HL-60/S4 treated with retinoic acid at 250 ng/mL for 4 days and 3 days (cell line): ENCODE results near the gene CDH8.
"Not testable (repeated sequence)": the region's sequence is repeated elsewhere in the genome, so short reads cannot be mapped to it uniquely, and the experiment has no call there.

ENCODE experiments used
- in situ Hi-C: fragments of 300-500 bp; cut with MboI; formaldehyde crosslinking; loops from 2 replicates; pipeline ENCODE4 v1.7.0; 2022; ENCODE audit warnings: low sequenced_read_pairs

CDH8 gene

GRCh38 chr16:61797961-61798507 lies 238.2 kb downstream of the CDH8 start:
- in situ Hi-C loops: no loop called here

GRCh38 chr16:61797296-61797795 lies 238.9 kb downstream of the CDH8 start:
- in situ Hi-C loops: no loop called here

GRCh38 chr16:61792194-61792909 lies 243.9 kb downstream of the CDH8 start:
- in situ Hi-C loops: no loop called here

- in situ Hi-C loops: no loop called here
Observed at GRCh38 chr16:61791464-61791863, 244.8 kb downstream of the CDH8 start.

- in situ Hi-C loops: not testable (repeated sequence)
Observed at GRCh38 chr16:61781855-61782254, 254.4 kb downstream of the CDH8 start.

GRCh38 chr16:61780161-61780560 lies 256.1 kb downstream of the CDH8 start:
- in situ Hi-C loops: no loop called here

- in situ Hi-C loops: no loop called here
Observed at GRCh38 chr16:61770301-61770700, 265.9 kb downstream of the CDH8 start.

GRCh38 chr16:61763991-61764390 lies 272.2 kb downstream of the CDH8 start:
- in situ Hi-C loops: no loop called here

- in situ Hi-C loops: no loop called here
Observed at GRCh38 chr16:61763013-61763412, 273.2 kb downstream of the CDH8 start.

- in situ Hi-C loops: no loop called here
Observed at GRCh38 chr16:61730997-61731396, 305.2 kb downstream of the CDH8 start.

- in situ Hi-C loops: no loop called here
Observed at GRCh38 chr16:61726701-61727100, 309.5 kb downstream of the CDH8 start.

- in situ Hi-C loops: no loop called here
Observed at GRCh38 chr16:61726125-61726524, 310.1 kb downstream of the CDH8 start.

GRCh38 chr16:61721544-61721943 lies 314.7 kb downstream of the CDH8 start:
- in situ Hi-C loops: no loop called here

GRCh38 chr16:61715393-61715792 lies 320.8 kb downstream of the CDH8 start:
- in situ Hi-C loops: no loop called here

GRCh38 chr16:61713787-61714186 lies 322.5 kb downstream of the CDH8 start:
- in situ Hi-C loops: no loop called here

GRCh38 chr16:61699640-61700039 lies 336.6 kb downstream of the CDH8 start:
- in situ Hi-C loops: not testable (repeated sequence)

GRCh38 chr16:61684541-61684940 lies 351.7 kb downstream of the CDH8 start:
- in situ Hi-C loops: no loop called here

- in situ Hi-C loops: no loop called here
Observed at GRCh38 chr16:61681673-61682072, 354.6 kb downstream of the CDH8 start.

- in situ Hi-C loops: no loop called here
Observed at GRCh38 chr16:61681124-61681523, 355.1 kb downstream of the CDH8 start.

GRCh38 chr16:61678182-61678581 lies 358.1 kb downstream of the CDH8 start:
- in situ Hi-C loops: no loop called here

GRCh38 chr16:61677776-61678175 lies 358.5 kb downstream of the CDH8 start:
- in situ Hi-C loops: no loop called here

GRCh38 chr16:61676740-61677139 lies 359.5 kb downstream of the CDH8 start:
- in situ Hi-C loops: no loop called here

- in situ Hi-C loops: no loop called here
Observed at GRCh38 chr16:61671161-61671560, 365.1 kb downstream of the CDH8 start.
